DOHH2 (cell line): ENCODE measurements around the gene PRCP.

Experiments used
- H3F3A ChIP-seq: fragments of 200-600 bp; sonication (generic), shearing (Covaris generic); 2 replicates; pipeline ENCODE4 v1.6.0; 2016; ENCODE audit warnings: antibody characterized with exemption, mild to moderate bottlenecking; ENCODE audit not compliant: control insufficient read depth, insufficient read depth
- H3K27ac ChIP-seq: fragments of 200-600 bp; sonication (generic); 2 replicates; pipeline ENCODE4 v1.5.1; 2014; ENCODE audit warnings: low read depth, mild to moderate bottlenecking, low read length, moderate library complexity
- H3K27me3 ChIP-seq: fragments of 200-600 bp; sonication (generic); 2 replicates; pipeline ENCODE4 v1.6.1; 2014; ENCODE audit warnings: mild to moderate bottlenecking, low read length, mixed read lengths; ENCODE audit not compliant: control insufficient read depth
- H3K36me3 ChIP-seq: fragments of 200-600 bp; sonication (generic); 2 replicates; pipeline ENCODE4 v1.6.1; 2014; ENCODE audit warnings: mild to moderate bottlenecking, low read length, moderate library complexity, mixed read lengths; ENCODE audit not compliant: control insufficient read depth
- H3K4me1 ChIP-seq: fragments of 200-600 bp; sonication (generic); 2 replicates; pipeline ENCODE4 v1.6.1; 2014; ENCODE audit warnings: mild to moderate bottlenecking, low read length, mixed read lengths; ENCODE audit not compliant: control insufficient read depth
- H3K4me2 ChIP-seq: fragments of 200-600 bp; sonication (generic); 2 replicates; pipeline ENCODE4 v1.6.0; 2014; ENCODE audit warnings: mild to moderate bottlenecking, low read length, moderate library complexity
- H3K4me3 ChIP-seq: fragments of 200-600 bp; sonication (generic); 2 replicates; pipeline ENCODE4 v1.5.1; 2014; ENCODE audit warnings: mild to moderate bottlenecking, low read length, mixed read lengths
- H3K79me2 ChIP-seq: fragments of 200-600 bp; sonication (generic); 2 replicates; pipeline ENCODE4 v1.6.1; 2014; ENCODE audit warnings: mild to moderate bottlenecking, low read length, mixed read lengths; ENCODE audit not compliant: control insufficient read depth
- H3K9me2 ChIP-seq: fragments of 200-600 bp; sonication (generic); replicated peaks from 2 replicates; pipeline ENCODE4 v1.6.1; 2014; ENCODE audit warnings: mild to moderate bottlenecking, low read length, mixed read lengths; ENCODE audit not compliant: control insufficient read depth
- H3K9me3 ChIP-seq: fragments of 200-600 bp; sonication (generic); 2 replicates; pipeline ENCODE4 v1.6.1; 2014; ENCODE audit warnings: antibody characterized with exemption, low read length, mixed read lengths; ENCODE audit not compliant: control insufficient read depth, insufficient read depth
- H4K20me1 ChIP-seq: fragments of 200-600 bp; sonication (generic); 2 replicates; pipeline ENCODE4 v1.6.0; 2014; ENCODE audit warnings: low read depth, mild to moderate bottlenecking, antibody characterized with exemption, low read length, moderate library complexity; ENCODE audit not compliant: control insufficient read depth, insufficient read depth
- EZH2phosphoT487 ChIP-seq: fragments of 200-600 bp; sonication (generic); IDR thresholded peaks from 2 replicates; pipeline ENCODE4 v1.6.1; 2017; ENCODE audit warnings: borderline replicate concordance, mild to moderate bottlenecking, antibody characterized with exemption, low read length, moderate library complexity, mixed read lengths
- TF ChIP-seq, protein P1 (sequence below): fragments of 200-600 bp; sonication (generic); IDR thresholded peaks from one replicate; pipeline ENCODE4 v1.5.1; 2014; ENCODE audit warnings: antibody characterized with exemption, mild to moderate bottlenecking, low read depth, low read length; ENCODE audit not compliant: poor library complexity, severe bottlenecking

Gene PRCP

DNA sequence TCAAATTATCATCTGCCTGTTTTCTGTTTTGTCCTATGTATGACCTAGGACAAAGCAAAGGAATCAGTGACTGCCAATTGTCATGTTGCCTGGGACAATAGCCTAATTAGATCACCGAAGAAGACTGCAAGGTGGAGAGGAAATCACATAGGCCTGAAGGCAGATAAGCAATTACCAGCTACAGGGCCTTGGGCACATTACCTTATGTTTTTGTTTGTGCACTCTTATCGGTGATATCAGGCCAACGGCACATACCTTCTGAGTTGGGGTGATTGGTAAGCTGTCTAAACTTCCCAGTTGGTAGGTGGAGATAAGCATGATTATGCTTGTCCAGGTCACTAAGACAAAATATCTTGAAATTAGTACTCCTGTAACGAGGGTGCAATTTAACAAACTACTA, 108.5 kb downstream of the PRCP start:
- no peaks in the 10 kb centered on the region for H3K4me1 ChIP-seq
- H3K79me2 ChIP-seq: no peaks in the 10 kb centered on the region
- peaks cover 11% of the 10 kb centered on the region for H3K27me3 ChIP-seq
- H3K9me2 ChIP-seq: no peaks in the 10 kb centered on the region
- TF ChIP-seq, protein P1, sequence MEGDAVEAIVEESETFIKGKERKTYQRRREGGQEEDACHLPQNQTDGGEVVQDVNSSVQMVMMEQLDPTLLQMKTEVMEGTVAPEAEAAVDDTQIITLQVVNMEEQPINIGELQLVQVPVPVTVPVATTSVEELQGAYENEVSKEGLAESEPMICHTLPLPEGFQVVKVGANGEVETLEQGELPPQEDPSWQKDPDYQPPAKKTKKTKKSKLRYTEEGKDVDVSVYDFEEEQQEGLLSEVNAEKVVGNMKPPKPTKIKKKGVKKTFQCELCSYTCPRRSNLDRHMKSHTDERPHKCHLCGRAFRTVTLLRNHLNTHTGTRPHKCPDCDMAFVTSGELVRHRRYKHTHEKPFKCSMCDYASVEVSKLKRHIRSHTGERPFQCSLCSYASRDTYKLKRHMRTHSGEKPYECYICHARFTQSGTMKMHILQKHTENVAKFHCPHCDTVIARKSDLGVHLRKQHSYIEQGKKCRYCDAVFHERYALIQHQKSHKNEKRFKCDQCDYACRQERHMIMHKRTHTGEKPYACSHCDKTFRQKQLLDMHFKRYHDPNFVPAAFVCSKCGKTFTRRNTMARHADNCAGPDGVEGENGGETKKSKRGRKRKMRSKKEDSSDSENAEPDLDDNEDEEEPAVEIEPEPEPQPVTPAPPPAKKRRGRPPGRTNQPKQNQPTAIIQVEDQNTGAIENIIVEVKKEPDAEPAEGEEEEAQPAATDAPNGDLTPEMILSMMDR: no peak
- no peak for TF ChIP-seq EZH2phosphoT487
- no peaks in the 10 kb centered on the region for H3K9me3 ChIP-seq
- no peaks in the 10 kb centered on the region for H3K36me3 ChIP-seq
- no peaks in the 10 kb centered on the region for H3F3A ChIP-seq
- H4K20me1 ChIP-seq: no peaks in the 10 kb centered on the region
- H3K4me3 ChIP-seq: no peak overlapping the region
- H3K4me2 ChIP-seq: no peak overlapping the region
- no peak overlapping the region for H3K27ac ChIP-seq

DNA sequence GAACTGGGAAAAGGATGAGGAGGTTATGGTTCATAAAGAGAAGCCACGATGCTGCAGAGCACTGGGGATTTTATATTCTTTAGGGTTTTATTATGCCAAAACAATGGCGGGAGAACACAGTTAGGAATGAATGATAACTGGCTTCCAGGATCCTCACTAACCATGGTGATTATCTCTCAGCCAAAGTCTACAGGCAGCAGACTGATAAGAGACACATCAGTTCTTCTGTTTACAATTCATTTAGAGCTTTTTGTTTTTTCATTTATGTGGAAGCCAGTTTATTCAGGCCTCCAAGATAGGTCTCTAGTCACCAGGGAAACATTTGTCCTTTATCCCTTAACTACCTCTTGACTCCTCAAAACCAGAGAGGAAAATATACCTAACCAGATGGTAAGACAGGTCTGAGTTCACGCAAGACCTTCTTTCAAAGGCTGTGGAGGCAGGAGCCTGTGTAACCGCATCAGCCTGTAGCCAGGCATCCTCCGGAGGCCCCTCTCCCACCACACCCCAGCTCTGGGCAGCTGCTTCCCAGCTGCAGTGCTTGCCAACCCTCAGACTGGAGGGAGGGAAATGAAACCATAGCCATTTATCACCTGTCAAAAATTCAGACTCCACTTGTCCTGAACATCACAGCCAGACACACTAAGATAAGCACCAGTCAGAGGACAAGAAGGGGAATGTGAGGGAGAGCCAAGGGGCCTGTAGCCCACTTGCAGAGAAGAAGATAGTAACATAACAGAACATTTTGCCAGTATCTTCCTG, 109.3 kb downstream of the PRCP start:
- Histone ChIP-seq H3K27ac (no peak overlapping the region), H3K4me3 (no peak overlapping the region), H4K20me1 (no peaks in the 10 kb centered on the region), H3K4me1 (no peaks in the 10 kb centered on the region), H3K36me3 (no peaks in the 10 kb centered on the region), H3F3A (no peaks in the 10 kb centered on the region), H3K79me2 (no peaks in the 10 kb centered on the region), H3K9me3 (no peaks in the 10 kb centered on the region), H3K4me2 (no peak overlapping the region), H3K27me3 (peaks cover 10% of the 10 kb centered on the region), H3K9me2 (no peaks in the 10 kb centered on the region)
- TF ChIP-seq EZH2phosphoT487: no peak
- TF ChIP-seq, protein P1: no peak

DNA sequence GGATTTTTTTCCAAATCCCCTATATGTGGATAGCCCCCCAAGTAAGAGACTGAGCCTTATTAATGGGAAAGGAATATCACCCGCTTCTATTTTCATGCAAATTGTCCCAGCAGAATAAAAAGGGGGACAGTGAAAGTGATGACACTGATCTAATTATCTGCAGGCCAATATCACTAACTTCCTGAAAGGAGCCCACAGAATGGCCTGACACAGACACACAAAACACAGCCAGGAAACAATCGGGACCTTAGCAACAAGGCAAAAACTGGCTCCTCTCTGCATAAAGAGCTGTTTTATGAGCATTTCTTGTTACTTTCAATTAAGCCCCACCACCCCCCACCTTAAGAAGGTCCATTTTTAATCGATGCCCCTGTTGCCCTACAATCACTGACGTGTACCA, 112.2 kb downstream of the PRCP start:
- Histone ChIP-seq H3K4me3 (no peak overlapping the region), H3K4me2 (no peak overlapping the region), H3K9me3 (no peaks in the 10 kb centered on the region), H3K4me1 (no peaks in the 10 kb centered on the region), H4K20me1 (no peaks in the 10 kb centered on the region), H3K36me3 (no peaks in the 10 kb centered on the region), H3K9me2 (no peaks in the 10 kb centered on the region), H3K27ac (no peak overlapping the region), H3K79me2 (no peaks in the 10 kb centered on the region), H3K27me3 (no peaks in the 10 kb centered on the region; the same call in 1 of the 2 replicates), H3F3A (no peaks in the 10 kb centered on the region)
- TF ChIP-seq EZH2phosphoT487: no peak

DNA sequence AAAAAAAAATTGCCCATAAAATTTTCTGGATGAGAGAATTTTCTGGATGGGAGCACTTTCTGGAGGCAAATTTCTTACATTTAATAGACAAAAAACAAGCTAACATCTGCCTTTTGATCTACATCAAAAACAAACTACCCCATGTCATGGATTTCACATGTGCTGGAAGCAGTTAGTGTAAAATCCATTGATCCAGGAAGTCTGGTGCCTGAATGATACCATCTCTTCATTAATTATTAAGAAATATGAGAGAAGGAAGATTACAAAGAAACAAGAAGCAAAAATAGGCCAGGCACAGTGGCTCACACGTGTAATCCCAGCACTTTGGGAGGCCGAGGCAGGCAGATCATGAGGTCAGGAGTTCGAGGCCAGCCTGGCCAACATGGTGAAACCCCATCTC, 113.4 kb downstream of the PRCP start:
- Histone ChIP-seq H4K20me1 (no peaks in the 10 kb centered on the region), H3K9me2 (no peaks in the 10 kb centered on the region), H3K36me3 (no peaks in the 10 kb centered on the region), H3K4me2 (no peak overlapping the region), H3F3A (no peaks in the 10 kb centered on the region), H3K79me2 (no peaks in the 10 kb centered on the region), H3K27ac (no peak overlapping the region), H3K27me3 (no peaks in the 10 kb centered on the region; the same call in 1 of the 2 replicates), H3K4me3 (no peak overlapping the region), H3K4me1 (no peaks in the 10 kb centered on the region), H3K9me3 (no peaks in the 10 kb centered on the region)
- no peak for TF ChIP-seq EZH2phosphoT487
- TF ChIP-seq, protein P1: no peak
